HG03139 (cell line): Measurements from ENCODE around the gene CFAP43.
"Not testable (repeated sequence)": the region's sequence is repeated elsewhere in the genome, so short reads cannot be mapped to it uniquely, and the experiment has no call there.

Experiments used
- ATAC-seq: cut with Tn5 transposase; IDR thresholded peaks from one replicate; pipeline ENCODE4 v1.9.1; 2021; ENCODE audit not compliant: unreplicated experiment

CFAP43 gene

DNA sequence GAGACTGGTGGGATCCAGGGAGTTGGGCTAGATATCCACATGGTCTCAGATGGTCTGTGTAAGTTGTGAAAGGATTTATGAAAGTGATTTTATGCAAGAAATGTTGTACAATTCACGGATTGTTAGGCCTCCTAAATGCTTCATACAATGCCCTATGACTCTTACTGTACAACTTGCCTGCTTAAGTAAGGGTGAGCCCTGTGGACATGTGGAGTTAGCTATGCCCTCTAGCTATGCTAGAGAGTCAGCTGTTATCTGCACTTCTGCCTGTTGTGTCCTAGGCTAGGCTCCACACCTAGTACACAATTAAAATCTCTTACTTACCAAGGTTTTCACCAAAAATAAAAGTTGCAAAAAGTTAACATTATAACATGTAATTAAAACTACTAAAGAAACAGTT, 1.7 kb upstream of the CFAP43 start:
- no peak for ATAC-seq

GRCh38 chr10:104232613-104233102, 494 bp upstream of the CFAP43 start:
- ATAC-seq: peak; percentile 11

DNA sequence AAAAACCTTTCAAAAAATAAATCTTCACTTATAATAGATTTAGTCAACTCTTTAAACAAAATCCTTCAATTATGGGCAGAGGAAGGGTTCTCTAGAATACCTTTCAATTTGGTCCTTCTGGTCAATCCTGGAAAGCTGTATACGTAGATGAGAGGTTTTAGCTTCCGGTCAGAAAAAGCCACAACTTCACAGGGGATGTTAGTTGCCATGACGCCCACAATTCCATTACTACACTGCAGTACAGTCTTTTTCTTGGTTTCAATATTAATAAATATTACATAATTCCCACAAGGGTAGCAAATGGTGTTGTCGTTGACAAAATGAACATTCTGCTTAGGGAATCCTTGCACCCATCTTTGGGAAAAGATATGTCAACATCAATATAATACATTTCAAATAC, 1.7 kb downstream of the CFAP43 start:
- ATAC-seq: no peak

- no peak for ATAC-seq
These were observed 8.9 kb downstream of the CFAP43 start for GRCh38 chr10:104223304-104223703.

DNA sequence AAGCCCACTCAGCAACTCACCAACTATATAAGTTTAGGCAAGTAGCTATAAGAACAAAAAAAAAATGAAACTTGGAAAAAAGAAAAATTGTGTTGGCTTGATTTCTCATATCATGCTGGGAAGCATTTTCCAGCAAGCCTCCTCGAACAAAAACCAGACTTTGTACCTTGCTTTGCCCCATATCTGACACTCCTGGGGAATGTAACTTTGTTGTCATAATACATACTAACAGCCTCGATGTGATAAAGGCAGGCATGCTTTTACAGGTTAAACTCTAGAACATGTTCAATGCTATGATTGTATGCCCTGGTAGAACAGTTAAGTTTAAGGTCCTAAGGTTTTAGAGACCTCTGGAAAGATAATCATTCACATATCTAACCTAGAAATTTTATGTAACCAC, 11.6 kb downstream of the CFAP43 start:
- no peak for ATAC-seq

DNA sequence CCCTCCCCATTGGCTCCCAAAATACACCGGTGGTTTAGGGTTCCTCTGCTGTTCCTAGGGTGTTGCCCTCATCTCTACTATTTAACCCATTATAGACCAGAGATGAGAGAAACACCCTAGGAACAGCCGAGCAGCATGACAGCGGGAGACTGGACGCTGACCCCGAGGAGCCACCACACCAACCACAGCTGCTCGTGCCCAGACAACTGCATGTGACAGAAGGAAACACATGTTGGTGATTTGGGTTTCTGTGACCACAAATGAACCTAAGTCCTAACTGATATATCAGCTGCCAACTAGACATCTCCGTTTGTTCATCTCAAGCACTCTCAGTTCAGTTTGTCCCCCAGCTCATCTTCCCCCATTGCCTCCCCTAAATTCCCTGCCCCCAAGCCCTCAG, 13.4 kb downstream of the CFAP43 start:
- no peak for ATAC-seq

GRCh38 chr10:104216631-104217030, 15.5 kb downstream of the CFAP43 start:
- ATAC-seq: no peak

GRCh38 chr10:104209575-104210198, 22.5 kb downstream of the CFAP43 start:
- no peak for ATAC-seq

- ATAC-seq: no peak
These were observed 23.4 kb downstream of the CFAP43 start for GRCh38 chr10:104208730-104209129.

DNA sequence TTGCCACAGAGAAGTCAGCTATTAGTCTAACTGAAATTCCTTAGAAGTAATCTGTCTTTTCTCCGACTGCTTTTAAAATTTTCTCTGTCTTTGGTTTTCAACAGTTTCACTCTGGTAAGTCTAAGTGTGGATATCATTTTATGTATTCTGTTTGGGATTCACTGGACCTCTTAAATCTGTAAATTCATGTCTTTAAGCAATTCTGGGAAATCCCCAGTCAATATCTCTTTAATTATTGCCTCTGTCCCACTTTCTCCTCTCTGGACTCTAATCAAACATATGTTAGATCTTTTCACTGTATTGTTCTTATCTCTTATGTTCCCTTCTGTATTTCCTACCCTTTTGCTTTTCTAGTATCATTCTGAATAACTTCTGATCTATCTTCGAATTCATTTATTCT, 29.9 kb downstream of the CFAP43 start:
- ATAC-seq: no peak

DNA sequence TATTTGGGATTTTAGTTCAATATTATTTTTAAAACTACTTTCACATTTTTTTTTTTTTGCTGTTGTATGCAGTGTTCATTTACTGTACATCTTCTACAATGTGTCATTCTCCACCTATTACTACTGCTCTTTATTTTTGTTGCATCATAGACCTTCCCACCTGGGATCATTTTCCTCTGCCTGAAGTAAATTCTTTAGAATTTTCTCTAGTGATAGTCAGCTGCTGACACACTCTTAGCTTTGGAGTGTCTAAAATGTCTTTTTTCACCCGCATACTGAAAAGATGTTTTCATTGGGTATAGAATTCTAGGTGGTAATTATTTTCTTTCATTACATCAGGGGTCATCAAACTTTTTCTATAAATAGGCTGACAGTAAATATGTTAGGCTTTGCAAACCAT, 30.5 kb downstream of the CFAP43 start:
- ATAC-seq: no peak

GRCh38 chr10:104199567-104199966, 32.6 kb downstream of the CFAP43 start:
- no peak for ATAC-seq

GRCh38 chr10:104197364-104197763, 34.8 kb downstream of the CFAP43 start:
- no peak for ATAC-seq

- no peak for ATAC-seq
These were observed 36.5 kb downstream of the CFAP43 start for GRCh38 chr10:104195706-104196105.

GRCh38 chr10:104193787-104194186, 38.4 kb downstream of the CFAP43 start:
- ATAC-seq: no peak

- ATAC-seq: no peak
These were observed 41.5 kb downstream of the CFAP43 start for GRCh38 chr10:104190695-104191094.

DNA sequence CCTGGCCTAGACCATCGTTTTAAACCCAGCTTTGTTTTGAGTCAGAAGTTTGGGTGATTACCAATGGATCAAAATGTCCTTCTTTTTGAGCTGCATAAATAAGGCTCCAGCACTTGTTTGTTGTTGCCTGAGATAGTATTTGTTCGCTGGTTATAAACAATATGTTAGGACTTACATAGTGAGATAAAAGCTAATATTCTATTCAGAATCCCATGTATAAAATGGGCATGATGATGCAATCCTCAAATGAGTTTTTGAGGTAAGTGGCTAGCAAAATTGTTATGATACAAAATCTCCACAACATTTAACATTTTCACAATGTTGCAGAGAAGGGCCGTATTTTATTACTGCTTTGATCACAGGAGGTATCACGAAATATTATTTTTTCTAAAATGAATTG, 48.5 kb downstream of the CFAP43 start:
- ATAC-seq: no peak

DNA sequence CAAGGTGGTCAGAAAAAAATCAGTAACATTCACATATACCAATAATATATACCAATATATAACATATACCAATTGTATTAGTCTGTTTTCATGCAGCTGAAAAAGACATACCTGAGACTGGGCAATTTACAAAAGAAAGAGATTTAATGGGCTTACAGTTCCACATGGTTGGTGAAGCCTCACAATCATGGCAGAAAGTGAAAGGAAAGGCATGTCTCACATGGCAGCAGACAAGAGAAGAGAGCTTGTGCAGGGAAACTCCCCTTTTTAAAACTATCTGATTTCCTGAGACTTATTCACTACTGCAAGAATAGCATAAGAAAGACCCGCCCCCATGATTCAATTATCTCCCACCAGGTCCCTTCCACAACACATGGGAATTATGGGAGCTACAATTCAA, 58.0 kb downstream of the CFAP43 start:
- ATAC-seq: not testable (repeated sequence)

- ATAC-seq: no peak
These were observed 61.4 kb downstream of the CFAP43 start for GRCh38 chr10:104170610-104171254.

- ATAC-seq: no peak
These were observed 76.6 kb downstream of the CFAP43 start for GRCh38 chr10:104155591-104155990.

DNA sequence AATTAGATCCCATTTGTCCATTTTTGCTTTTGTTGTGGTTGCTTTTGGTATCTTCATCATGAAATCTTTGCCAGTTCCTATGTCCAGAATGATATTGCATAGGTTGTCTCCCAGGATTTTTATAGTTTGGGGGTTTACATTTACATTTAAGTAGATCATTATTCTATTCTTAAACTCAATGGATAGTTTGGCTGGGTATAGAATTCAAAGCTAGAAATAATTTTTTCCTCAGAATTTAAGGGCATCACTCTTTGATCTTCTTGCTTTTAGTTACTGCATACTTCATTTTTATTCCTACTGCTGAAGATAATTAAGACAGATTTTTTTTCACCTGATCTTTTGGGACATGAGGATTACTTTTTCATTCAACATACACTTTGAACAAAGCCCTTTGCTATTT, 80.4 kb downstream of the CFAP43 start:
- ATAC-seq: no peak

- no peak for ATAC-seq
These were observed 82.0 kb downstream of the CFAP43 start for GRCh38 chr10:104150139-104150538.

DNA sequence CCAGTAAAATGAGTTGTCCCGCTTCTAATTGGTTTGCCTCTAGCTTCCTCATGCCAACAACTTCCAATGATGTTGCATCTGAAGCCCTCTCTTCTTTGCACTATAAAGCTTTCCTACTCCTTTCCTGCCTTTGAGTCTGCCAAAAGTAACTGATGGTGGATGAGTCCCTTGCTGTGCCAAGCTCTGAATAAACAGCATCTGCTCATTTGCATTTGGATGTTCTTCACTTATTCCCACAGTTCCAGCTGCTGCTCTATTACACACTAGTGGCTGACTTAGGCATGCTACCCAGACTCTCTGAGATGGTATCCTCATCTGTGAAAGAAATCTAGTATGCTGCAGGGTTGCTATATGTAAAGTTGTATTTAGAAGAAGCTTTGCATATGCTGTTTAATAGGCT, 85.3 kb downstream of the CFAP43 start:
- no peak for ATAC-seq
